Measurements from ENCODE around the gene S100A16. TPM values are rescaled to one million over a fixed set of nuclear protein-coding genes. Genes with fewer than 3 reads are reported as not detected.

Gene S100A16
- total RNA-seq, 3 donors from 2014 or later (not counting 1 experiment from before 2014, with no cell fraction given) = not detected

DNA sequence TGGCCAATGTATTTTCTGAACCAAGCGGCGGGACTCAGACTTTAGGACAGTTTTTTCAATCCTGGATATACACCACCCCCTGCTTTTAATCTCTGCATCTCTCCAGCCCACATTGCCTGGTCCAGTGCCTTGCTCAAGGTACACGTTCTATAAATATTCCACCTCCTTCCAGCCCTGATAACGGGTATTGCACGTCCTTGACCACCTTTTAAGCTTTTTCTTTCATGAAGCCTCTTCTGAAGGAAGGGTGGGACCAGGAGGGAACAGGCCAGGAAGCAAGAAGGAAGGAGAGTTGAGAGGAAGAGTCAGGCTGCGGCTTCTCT lies 3.4 kb downstream of the S100A16 start:
- H3K36me3 Mint-ChIP-seq = no peaks in the 10 kb centered on the region
- no peak for TF ChIP-seq CTCF (IDR thresholded peaks at IDR 0.05)
- H3K9me3 ChIP-seq (ENCODE audit: control insufficient read depth, insufficient read depth, low read length) = no peaks in the 10 kb centered on the region
- H3K4me1 Mint-ChIP-seq = no peaks in the 10 kb centered on the region
- 86% methylated on average over 6 of the region's 6 CpGs for WGBS (ENCODE audit: insufficient coverage)
- intact Hi-C loops (cut with micrococcal nuclease) = no loop called here
- DNase-seq (no peak), ATAC-seq (no peak)
- H3K9me3 Mint-ChIP-seq = no peaks in the 10 kb centered on the region
- no peak overlapping the region for H3K27ac Mint-ChIP-seq
- H3K4me1 ChIP-seq (ENCODE audit: control insufficient read depth, insufficient read depth, low read length) = peaks cover 3% of the 10 kb centered on the region
- peaks cover 0 to 5% of the 10 kb centered on the region in 2 donors for H3K27me3 Mint-ChIP-seq (ENCODE audit: low read depth in 2 of 2)
- no peak overlapping the region for H3K27ac ChIP-seq (ENCODE audit: low read length)
- H3K27me3 ChIP-seq (ENCODE audit: control insufficient read depth, insufficient read depth, low read length) = no peaks in the 10 kb centered on the region
- H3K4me3 Mint-ChIP-seq = no peak overlapping the region
- no peaks in the 10 kb centered on the region for H3K36me3 ChIP-seq (ENCODE audit: control insufficient read depth, insufficient read depth, low read length)
- H3K4me3 ChIP-seq (ENCODE audit: low read length) = no peak overlapping the region

DNA sequence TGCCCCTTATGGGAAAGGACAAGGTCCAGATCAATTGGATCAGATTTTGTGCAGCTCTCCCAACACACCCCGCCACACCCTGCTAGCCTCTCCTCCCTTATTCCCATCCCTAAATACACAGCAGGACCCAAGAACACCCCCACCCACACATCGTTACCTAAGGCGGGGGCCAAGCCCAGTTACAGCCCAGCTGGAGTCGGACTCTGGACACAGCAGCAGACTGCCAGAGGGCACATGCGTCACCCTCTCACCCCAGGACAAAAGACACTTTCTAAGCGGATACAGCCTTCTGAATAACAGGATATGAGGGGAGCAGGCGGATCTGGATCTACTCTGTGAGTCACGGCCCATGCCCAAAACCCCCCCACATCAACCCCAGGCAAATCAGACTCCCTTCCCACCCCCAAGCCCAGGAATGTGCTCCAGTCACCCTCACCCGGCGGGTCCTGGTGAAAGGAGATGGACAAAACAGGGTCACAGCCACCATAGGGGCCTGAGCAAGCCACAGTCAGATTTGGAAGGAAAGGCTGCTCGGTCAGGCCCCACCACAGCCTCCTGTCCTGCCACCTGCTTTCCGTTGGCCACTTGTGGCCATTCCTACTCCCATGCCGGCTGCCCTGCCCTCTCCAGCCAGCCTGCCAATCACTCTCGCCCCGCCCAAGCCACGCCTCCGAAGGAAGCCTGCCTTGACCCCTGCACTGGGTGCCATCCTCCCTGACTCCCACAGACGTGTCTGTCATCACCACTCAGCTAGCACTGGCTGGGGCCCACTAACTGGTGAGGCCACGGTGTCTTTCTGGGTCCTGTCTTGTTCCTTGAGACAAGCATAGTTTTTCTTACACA lies 4.0 kb downstream of the S100A16 start:
- TF ChIP-seq CTCF (IDR thresholded peaks at IDR 0.05) = no peak
- no peaks in the 10 kb centered on the region for H3K36me3 Mint-ChIP-seq
- no peaks in the 10 kb centered on the region for H3K27me3 ChIP-seq (ENCODE audit: control insufficient read depth, insufficient read depth, low read length)
- no peak overlapping the region for H3K27ac ChIP-seq (ENCODE audit: low read length)
- H3K4me1 ChIP-seq (ENCODE audit: control insufficient read depth, insufficient read depth, low read length) = peaks cover 3% of the 10 kb centered on the region
- H3K27me3 Mint-ChIP-seq (ENCODE audit: low read depth in 2 of 2) = peaks cover 0 to 5% of the 10 kb centered on the region in 2 donors
- DNase-seq (no peak), ATAC-seq (no peak)
- WGBS (ENCODE audit: insufficient coverage) = 89% methylated on average over 19 of the region's 19 CpGs
- intact Hi-C loops (cut with micrococcal nuclease) = no loop called here
- H3K4me3 Mint-ChIP-seq = no peak overlapping the region
- H3K9me3 ChIP-seq (ENCODE audit: control insufficient read depth, insufficient read depth, low read length) = no peaks in the 10 kb centered on the region
- no peaks in the 10 kb centered on the region for H3K4me1 Mint-ChIP-seq
- no peaks in the 10 kb centered on the region for H3K36me3 ChIP-seq (ENCODE audit: control insufficient read depth, insufficient read depth, low read length)
- H3K4me3 ChIP-seq (ENCODE audit: low read length) = no peak overlapping the region
- H3K9me3 Mint-ChIP-seq = no peaks in the 10 kb centered on the region
- H3K27ac Mint-ChIP-seq = no peak overlapping the region

DNA sequence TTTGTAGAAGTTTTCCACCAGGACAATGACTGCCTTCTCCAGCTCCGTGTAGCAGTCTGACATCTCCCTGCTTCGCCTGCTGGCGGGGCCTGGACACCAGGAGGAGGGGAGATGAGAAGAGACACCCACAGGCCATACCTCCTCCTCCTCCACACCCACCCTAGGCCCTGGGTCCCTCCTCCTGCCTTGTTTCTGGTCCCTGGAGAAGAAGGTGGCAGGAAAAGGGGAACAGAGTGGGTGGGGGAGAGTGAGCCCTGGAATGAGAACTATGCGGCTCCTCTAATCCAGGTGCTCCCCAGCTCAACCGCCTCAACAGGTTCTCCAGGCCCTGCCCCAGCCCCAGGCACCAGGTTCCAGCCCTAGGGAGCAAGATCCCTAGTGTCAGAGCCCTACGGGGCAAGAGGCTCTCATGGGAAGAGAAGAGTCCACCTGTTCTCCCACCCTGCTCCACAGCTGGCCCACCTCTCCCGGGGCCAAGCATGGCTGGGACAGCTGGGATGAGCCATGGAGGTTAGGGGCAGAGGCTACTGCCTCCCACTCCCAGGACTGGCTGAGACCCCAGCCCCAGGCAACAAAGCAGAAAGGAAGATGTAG lies 4.8 kb downstream of the S100A16 start:
- Histone ChIP-seq H3K27ac (ENCODE audit: low read length) (no peak overlapping the region), H3K4me1 (ENCODE audit: control insufficient read depth, insufficient read depth, low read length) (peaks cover 3% of the 10 kb centered on the region), H3K4me3 (ENCODE audit: low read length) (no peak overlapping the region), H3K36me3 (ENCODE audit: control insufficient read depth, insufficient read depth, low read length) (no peaks in the 10 kb centered on the region), H3K27me3 (ENCODE audit: control insufficient read depth, insufficient read depth, low read length) (no peaks in the 10 kb centered on the region), H3K9me3 (ENCODE audit: control insufficient read depth, insufficient read depth, low read length) (no peaks in the 10 kb centered on the region)
- DNase-seq (no peak), ATAC-seq (no peak)
- no peaks in the 10 kb centered on the region for H3K36me3 Mint-ChIP-seq
- intact Hi-C loops (cut with micrococcal nuclease) = no loop called here
- TF ChIP-seq CTCF (IDR thresholded peaks at IDR 0.05) = no peak
- no peak overlapping the region for H3K27ac Mint-ChIP-seq
- 90% methylated on average over 7 of the region's 7 CpGs for WGBS (ENCODE audit: insufficient coverage)
- no peak overlapping the region for H3K4me3 Mint-ChIP-seq
- H3K4me1 Mint-ChIP-seq = no peaks in the 10 kb centered on the region
- peaks cover 2 to 5% of the 10 kb centered on the region in 2 donors for H3K27me3 Mint-ChIP-seq (ENCODE audit: low read depth in 2 of 2)
- H3K9me3 Mint-ChIP-seq = no peaks in the 10 kb centered on the region

Measured in natural killer cell (primary cell).